Measurements from ENCODE around the gene NLRX1. TPM values are rescaled to one million over a fixed set of nuclear protein-coding genes. Genes with fewer than 3 reads are reported as not detected.
A peak's percentile ranks its signal among the peaks of the same experiment; 100 is the strongest.
"Not testable (repeated sequence)": the region's sequence is repeated elsewhere in the genome, so short reads cannot be mapped to it uniquely, and the experiment has no call there.

NLRX1 gene
- total and polyA plus RNA-seq, 4 donors = 4.2 to 12.0 (median 10.4) TPM

- DNase-seq (ENCODE audit: low spot score) = no peak
- TF ChIP-seq NR2F2 (IDR thresholded peaks at IDR 0.05) (peak; percentile 82), FOXA1 (IDR thresholded peaks at IDR 0.05) (no peak), SP1 (IDR thresholded peaks at IDR 0.05) (peak; percentile 1), RXRA (IDR thresholded peaks at IDR 0.05) (peak; percentile 77 to 87), CTCF (IDR thresholded peaks at IDR 0.05; ENCODE audit: low read depth, low read length, missing input control) (no peak), HNF4A (conservative IDR thresholded peaks at IDR 0.05) (peak in 1 of 2 donors; percentile 44)
- Histone ChIP-seq H3K27me3 (ENCODE audit: control insufficient read depth in 4 of 4, insufficient read depth in 4 of 4, low read length in 3 of 4) (no peaks in the 10 kb centered on the region), H3K4me3 (ENCODE audit: low read depth in 1 of 3, low read length in 3 of 3) (no peak overlapping the region), H3K9ac (ENCODE audit: low read depth in 1 of 2, low read length in 2 of 2) (no peak overlapping the region), H3K36me3 (ENCODE audit: control insufficient read depth in 4 of 4, insufficient read depth in 3 of 4, low read depth in 1 of 4, low read length in 3 of 4) (peaks cover 0 to 11% (median 2%) of the 10 kb centered on the region in 4 donors), H3K4me1 (ENCODE audit: control insufficient read depth in 4 of 4, insufficient read depth in 4 of 4, low read length in 3 of 4) (peaks cover 0 to 23% (median 14%) of the 10 kb centered on the region in 4 donors), H3K27ac (ENCODE audit: low read depth in 1 of 2, low read length in 2 of 2) (no peak overlapping the region), H3K9me3 (ENCODE audit: control insufficient read depth in 4 of 4, low read length in 3 of 4) (no peaks in the 10 kb centered on the region)
- WGBS = 61% methylated on average over 6 of the region's 6 CpGs
These were observed 12.5 kb downstream of the NLRX1 start for GRCh38 chr11:119180729-119181676.

- 87% methylated on average over 17 of the region's 17 CpGs for WGBS
- Histone ChIP-seq H3K9me3 (ENCODE audit: control insufficient read depth in 4 of 4, low read length in 3 of 4) (no peaks in the 10 kb centered on the region), H3K27ac (ENCODE audit: low read depth in 1 of 2, low read length in 2 of 2) (no peak overlapping the region), H3K9ac (ENCODE audit: low read depth in 1 of 2, low read length in 2 of 2) (no peak overlapping the region), H3K4me1 (ENCODE audit: control insufficient read depth in 4 of 4, insufficient read depth in 4 of 4, low read length in 3 of 4) (peaks cover 0 to 23% (median 14%) of the 10 kb centered on the region in 4 donors), H3K36me3 (ENCODE audit: control insufficient read depth in 4 of 4, insufficient read depth in 3 of 4, low read depth in 1 of 4, low read length in 3 of 4) (peaks cover 0 to 11% (median 1%) of the 10 kb centered on the region in 4 donors), H3K27me3 (ENCODE audit: control insufficient read depth in 4 of 4, insufficient read depth in 4 of 4, low read length in 3 of 4) (no peaks in the 10 kb centered on the region), H3K4me3 (ENCODE audit: low read depth in 1 of 3, low read length in 3 of 3) (no peak overlapping the region)
- no peak for TF ChIP-seq ZBTB33 (IDR thresholded peaks at IDR 0.05)
- TF ChIP-seq RXRA (IDR thresholded peaks at IDR 0.05) = no peak
- TF ChIP-seq MAX (IDR thresholded peaks at IDR 0.05) = no peak
- DNase-seq (ENCODE audit: low spot score) = no peak
These were observed 13.3 kb downstream of the NLRX1 start for GRCh38 chr11:119181677-119182412.

- H3K27ac ChIP-seq (ENCODE audit: low read depth in 1 of 2, low read length in 2 of 2); H3K4me3 ChIP-seq (ENCODE audit: low read depth in 1 of 3, low read length in 3 of 3); DNase-seq (ENCODE audit: low spot score); H3K9ac ChIP-seq (ENCODE audit: low read depth in 1 of 2, low read length in 2 of 2); H3K27me3 ChIP-seq (ENCODE audit: control insufficient read depth in 4 of 4, insufficient read depth in 4 of 4, low read length in 3 of 4); H3K9me3 ChIP-seq (ENCODE audit: control insufficient read depth in 4 of 4, low read length in 3 of 4); H3K36me3 ChIP-seq (ENCODE audit: control insufficient read depth in 4 of 4, insufficient read depth in 3 of 4, low read depth in 1 of 4, low read length in 3 of 4): not testable (repeated sequence)
- 88% methylated on average over 9 of the region's 9 CpGs for WGBS
- peaks cover 0 to 23% (median 14%) of the 10 kb centered on the region in 4 donors for H3K4me1 ChIP-seq (ENCODE audit: control insufficient read depth in 4 of 4, insufficient read depth in 4 of 4, low read length in 3 of 4)
These were observed 15.9 kb downstream of the NLRX1 start for GRCh38 chr11:119184399-119184798.

All from liver (tissue), 9 donors.